ENCODE results near the gene MYO16. TPM values are rescaled to one million over a fixed set of nuclear protein-coding genes. Genes with fewer than 3 reads are reported as not detected.

Gene MYO16
- total RNA-seq, 6 experiments from 2014 or later = not detected

GRCh38 chr13:108993346-108993745 is 363.9 kb downstream of the MYO16 start:
- TF ChIP-seq CTCF (IDR thresholded peaks at IDR 0.05) = no peak
- Mint-ChIP-seq H3K27me3 (ENCODE audit: insufficient read depth) (no peaks in the 10 kb centered on the region; the same call in 1 of the 2 replicates), H3K4me3 (no peak overlapping the region), H3K9me3 (no peaks in the 10 kb centered on the region), H3K4me1 (ENCODE audit: low read depth) (peaks cover 10% of the 10 kb centered on the region), H3K36me3 (ENCODE audit: low read depth) (no peaks in the 10 kb centered on the region), H3K27ac (no peak overlapping the region)
- DNase-seq = no peak

GRCh38 chr13:108996430-108996829 is 367.0 kb downstream of the MYO16 start:
- Mint-ChIP-seq H3K9me3 (no peaks in the 10 kb centered on the region), H3K27me3 (ENCODE audit: insufficient read depth) (no peaks in the 10 kb centered on the region; the same call in 1 of the 2 replicates), H3K4me3 (no peak overlapping the region), H3K4me1 (ENCODE audit: low read depth) (peaks cover 10% of the 10 kb centered on the region), H3K27ac (no peak overlapping the region), H3K36me3 (ENCODE audit: low read depth) (no peaks in the 10 kb centered on the region)
- no peak for DNase-seq
- no peak for TF ChIP-seq CTCF (IDR thresholded peaks at IDR 0.05)

GRCh38 chr13:109000207-109000606 is 370.8 kb downstream of the MYO16 start:
- Mint-ChIP-seq H3K9me3 (no peaks in the 10 kb centered on the region), H3K4me1 (ENCODE audit: low read depth) (no peaks in the 10 kb centered on the region), H3K36me3 (ENCODE audit: low read depth) (no peaks in the 10 kb centered on the region), H3K27ac (no peak overlapping the region), H3K4me3 (no peak overlapping the region), H3K27me3 (ENCODE audit: insufficient read depth) (no peaks in the 10 kb centered on the region)
- no peak for DNase-seq
- no peak for TF ChIP-seq CTCF (IDR thresholded peaks at IDR 0.05)

- Mint-ChIP-seq H3K27me3 (ENCODE audit: insufficient read depth) (peaks cover 6% of the 10 kb centered on the region), H3K27ac (no peak overlapping the region), H3K4me3 (no peak overlapping the region), H3K4me1 (ENCODE audit: low read depth) (no peaks in the 10 kb centered on the region), H3K9me3 (no peaks in the 10 kb centered on the region), H3K36me3 (ENCODE audit: low read depth) (no peaks in the 10 kb centered on the region)
- DNase-seq = no peak
- no peak for TF ChIP-seq CTCF (IDR thresholded peaks at IDR 0.05)
These were observed 373.5 kb downstream of the MYO16 start for GRCh38 chr13:109002934-109003333.

- Mint-ChIP-seq H3K4me1 (ENCODE audit: low read depth) (no peaks in the 10 kb centered on the region), H3K27ac (no peak overlapping the region), H3K9me3 (no peaks in the 10 kb centered on the region), H3K27me3 (ENCODE audit: insufficient read depth) (peaks cover 8% of the 10 kb centered on the region), H3K4me3 (no peak overlapping the region), H3K36me3 (ENCODE audit: low read depth) (no peaks in the 10 kb centered on the region)
- no peak for TF ChIP-seq CTCF (IDR thresholded peaks at IDR 0.05)
- no peak for DNase-seq
These were observed 378.5 kb downstream of the MYO16 start for GRCh38 chr13:109007946-109008345.

GRCh38 chr13:109009756-109010155 is 380.3 kb downstream of the MYO16 start:
- H3K27ac Mint-ChIP-seq = no peak overlapping the region
- no peak for TF ChIP-seq CTCF (IDR thresholded peaks at IDR 0.05)
- DNase-seq = no peak
- H3K9me3 Mint-ChIP-seq = no peaks in the 10 kb centered on the region
- no peaks in the 10 kb centered on the region for H3K4me1 Mint-ChIP-seq (ENCODE audit: low read depth)
- H3K36me3 Mint-ChIP-seq (ENCODE audit: low read depth) = no peaks in the 10 kb centered on the region
- peaks cover 8% of the 10 kb centered on the region for H3K27me3 Mint-ChIP-seq (ENCODE audit: insufficient read depth)
- H3K4me3 Mint-ChIP-seq = no peak overlapping the region

Data from HFFc6 (cell line).